DMS 273 (cell line): Measurements from ENCODE around the gene FBXL13.
A peak's percentile ranks its signal among the peaks of the same experiment; 100 is the strongest.
"Not testable (repeated sequence)": the region's sequence is repeated elsewhere in the genome, so short reads cannot be mapped to it uniquely, and the experiment has no call there.

ENCODE experiments used
- DNase-seq: peaks from one replicate; lab custom pipeline; 2025; ENCODE audit not compliant: unreplicated experiment; lab: John Stamatoyannopoulos, UW

Gene FBXL13

GRCh38 chr7:103080923-103081322 is 6.3 kb upstream of the FBXL13 start:
- DNase-seq, result no peak

- DNase-seq, result no peak
Measured at GRCh38 chr7:103079836-103080235, 5.2 kb upstream of the FBXL13 start.

- not testable (repeated sequence) for DNase-seq
Measured at GRCh38 chr7:103078226-103078625, 3.6 kb upstream of the FBXL13 start.

- no peak for DNase-seq
Measured at GRCh38 chr7:103077318-103077717, 2.7 kb upstream of the FBXL13 start.

GRCh38 chr7:103076764-103077163 is 2.2 kb upstream of the FBXL13 start:
- DNase-seq, result no peak

- peak; percentile 79 for DNase-seq
Measured at GRCh38 chr7:103075337-103075918, 832 bp upstream of the FBXL13 start.

GRCh38 chr7:103073989-103074518 is 542 bp downstream of the FBXL13 start:
- no peak for DNase-seq

GRCh38 chr7:103071000-103071399 is 3.6 kb downstream of the FBXL13 start:
- DNase-seq, result no peak

- DNase-seq, result no peak
Measured at GRCh38 chr7:103068414-103069403, 5.9 kb downstream of the FBXL13 start.

GRCh38 chr7:103065667-103066066 is 8.9 kb downstream of the FBXL13 start:
- peak; percentile 81 for DNase-seq

- DNase-seq, result peak; percentile 21
Measured at GRCh38 chr7:103063895-103064294, 10.7 kb downstream of the FBXL13 start.

GRCh38 chr7:103059471-103059870 is 15.1 kb downstream of the FBXL13 start:
- DNase-seq, result no peak

GRCh38 chr7:103058122-103058521 is 16.5 kb downstream of the FBXL13 start:
- DNase-seq, result no peak

GRCh38 chr7:103056006-103056405 is 18.6 kb downstream of the FBXL13 start:
- DNase-seq, result not testable (repeated sequence)

GRCh38 chr7:103051519-103051918 is 23.1 kb downstream of the FBXL13 start:
- no peak for DNase-seq

GRCh38 chr7:103048833-103049232 is 25.8 kb downstream of the FBXL13 start:
- DNase-seq, result peak; percentile 68

- DNase-seq, result not testable (repeated sequence)
Measured at GRCh38 chr7:103041815-103042214, 32.8 kb downstream of the FBXL13 start.

- not testable (repeated sequence) for DNase-seq
Measured at GRCh38 chr7:103037823-103038739, 36.5 kb downstream of the FBXL13 start.

- DNase-seq, result no peak
Measured at GRCh38 chr7:103037476-103037822, 37.1 kb downstream of the FBXL13 start.

GRCh38 chr7:103034318-103034717 is 40.3 kb downstream of the FBXL13 start:
- not testable (repeated sequence) for DNase-seq

- DNase-seq, result no peak
Measured at GRCh38 chr7:103031781-103032180, 42.8 kb downstream of the FBXL13 start.
